IMR-90 (cell line): Measurements from ENCODE around the gene RAB3IL1. TPM values are rescaled to one million over a fixed set of nuclear protein-coding genes. Genes with fewer than 3 reads are reported as not detected.

ENCODE experiments used
- ATAC-seq: fragments of 200-7000 bp; cut with Tn5 transposase; 2 replicates; pipeline ENCODE4 v1.9.1; 2020; ENCODE audit warnings: low read depth, mild to moderate bottlenecking, moderate library complexity
- BruUV-seq: library from RNA; stranded (reverse); fragments of 400-500 nt; replicated peaks from 2 replicates; lab custom pipeline; 2021; lab: Mats Ljungman, UMichigan
- CTCF ChIA-PET: fragments of 300-600 bp; formaldehyde crosslinking; extraction: SDS; loops from one replicate; lab custom pipeline; 2021; ENCODE audit warnings: antibody characterized with exemption; lab: Yijun Ruan, JAX
- POLR2A ChIA-PET: fragments of 300-600 bp; sonication (Branson Sonifier 250); formaldehyde crosslinking; loops from one replicate; lab custom pipeline; 2022; ENCODE audit warnings: antibody characterized with exemption; ENCODE audit not compliant: unreplicated experiment; lab: Charles Lee
- DNase-seq: peaks from one replicate; pipeline ENCODE4 v3.0.0; 2013
- H2AFZ ChIP-seq: replicated peaks from 2 replicates; pipeline ENCODE3; 2013; ENCODE audit warnings: low read length, mild to moderate bottlenecking; ENCODE audit not compliant: poor library complexity
- H2AK5ac ChIP-seq: 2 replicates; pipeline ENCODE4 v1.6.1; 2013; ENCODE audit warnings: low read depth, low read length, inconsistent platforms
- H2AK9ac ChIP-seq: replicated peaks from 2 replicates; pipeline ENCODE3; 2013; ENCODE audit warnings: mild to moderate bottlenecking, low read depth, low read length, moderate library complexity; ENCODE audit not compliant: poor library complexity
- H2BK120ac ChIP-seq: 2 replicates; pipeline ENCODE4 v1.6.1; 2013; ENCODE audit warnings: low read depth, low read length, inconsistent platforms
- H2BK15ac ChIP-seq: 3 replicates; pipeline ENCODE4 v1.6.1; 2013; ENCODE audit warnings: low read depth, low read length, inconsistent platforms
- H2BK20ac ChIP-seq: 2 replicates; pipeline ENCODE4 v1.6.1; 2013; ENCODE audit warnings: low read depth, mild to moderate bottlenecking, inconsistent platforms, low read length, moderate library complexity
- H2BK5ac ChIP-seq: 2 replicates; pipeline ENCODE4 v1.6.1; 2013; ENCODE audit warnings: mild to moderate bottlenecking, low read depth, low read length, inconsistent platforms; ENCODE audit not compliant: poor library complexity, severe bottlenecking
- H3K14ac ChIP-seq: replicated peaks from 2 replicates; pipeline ENCODE4 v1.6.1; 2013; ENCODE audit warnings: low read depth, low read length, inconsistent platforms
- H3K18ac ChIP-seq: 2 replicates; pipeline ENCODE4 v1.6.1; 2013; ENCODE audit warnings: low read depth, low read length, control low read depth
- H3K23ac ChIP-seq: 2 replicates; pipeline ENCODE4 v1.6.1; 2013; ENCODE audit warnings: low read depth, low read length, inconsistent platforms
- H3K27ac ChIP-seq: 2 replicates; pipeline ENCODE4 v1.5.1; 2013; ENCODE audit warnings: mild to moderate bottlenecking, control low read depth, low read length; ENCODE audit not compliant: insufficient read depth
- H3K27me3 ChIP-seq: 2 replicates; pipeline ENCODE4 v1.6.1; 2013; ENCODE audit warnings: low read length; ENCODE audit not compliant: control insufficient read depth, insufficient read depth
- H3K36me3 ChIP-seq: 2 replicates; pipeline ENCODE4 v1.6.1; 2013; ENCODE audit warnings: low read length, mixed read lengths; ENCODE audit not compliant: control insufficient read depth, insufficient read depth
- H3K4ac ChIP-seq: 2 replicates; pipeline ENCODE4 v1.6.1; 2013; ENCODE audit warnings: low read depth, low read length, inconsistent platforms
- H3K4me1 ChIP-seq: 2 replicates; pipeline ENCODE4 v1.6.1; 2013; ENCODE audit warnings: low read length, mixed read lengths; ENCODE audit not compliant: control insufficient read depth, insufficient read depth
- H3K4me2 ChIP-seq: 2 replicates; pipeline ENCODE4 v1.6.1; 2013; ENCODE audit warnings: low read depth, mild to moderate bottlenecking, control low read depth, low read length, moderate library complexity
- H3K4me3 ChIP-seq: 2 replicates; pipeline ENCODE4 v1.5.1; 2013; ENCODE audit warnings: low read depth, mild to moderate bottlenecking, control low read depth, low read length, moderate library complexity; ENCODE audit not compliant: insufficient read depth
- H3K56ac ChIP-seq: 2 replicates; pipeline ENCODE4 v1.6.1; 2013; ENCODE audit warnings: low read length, inconsistent platforms; ENCODE audit not compliant: insufficient read depth; ENCODE audit errors: extremely low read depth
- H3K79me1 ChIP-seq, 2 experiments: 2 replicates each; pipeline ENCODE4 v1.6.1; 2013; ENCODE audit warnings: low read length in 2 of 2, inconsistent platforms in 1 of 2, low read depth in 1 of 2
- H3K9ac ChIP-seq: 2 replicates; pipeline ENCODE4 v1.6.1; 2013; ENCODE audit warnings: low read depth, low read length, control low read depth
- H3K9me1 ChIP-seq: 2 replicates; pipeline ENCODE4 v1.6.1; 2013; ENCODE audit warnings: low read length, inconsistent platforms; ENCODE audit not compliant: insufficient read depth
- H3K9me3 ChIP-seq: 2 replicates; pipeline ENCODE4 v1.6.1; 2013; ENCODE audit warnings: low read length; ENCODE audit not compliant: control insufficient read depth, insufficient read depth
- H4K20me1 ChIP-seq: 2 replicates; pipeline ENCODE4 v1.6.1; 2013; ENCODE audit warnings: low read length, inconsistent platforms; ENCODE audit not compliant: insufficient read depth
- H4K5ac ChIP-seq: 2 replicates; pipeline ENCODE4 v1.6.1; 2013; ENCODE audit warnings: mild to moderate bottlenecking, low read depth, low read length, control low read depth
- H4K8ac ChIP-seq, 2 experiments: 2 replicates each; pipeline ENCODE4 v1.6.1; 2013; ENCODE audit warnings: low read depth in 2 of 2, low read length in 2 of 2, control low read depth in 1 of 2, inconsistent platforms in 1 of 2
- H4K91ac ChIP-seq: 2 replicates; pipeline ENCODE4 v1.6.1; 2013; ENCODE audit warnings: low read depth, low read length, inconsistent platforms; ENCODE audit not compliant: insufficient read depth
- CEBPB ChIP-seq: IDR thresholded peaks from 2 replicates; pipeline ENCODE4 v1.6.1; 2012; ENCODE audit warnings: low read depth, low read length, improper control_type of control experiment
- MAFK ChIP-seq: IDR thresholded peaks from 2 replicates; pipeline ENCODE4 v1.6.1; 2012; ENCODE audit warnings: low read depth, low read length, improper control_type of control experiment
- RAD21 ChIP-seq: IDR thresholded peaks from 2 replicates; pipeline ENCODE4 v1.6.1; 2012; ENCODE audit warnings: low read length, improper control_type of control experiment
- WGBS, 2 experiments: methylation state at CpG; one replicate each; pipeline versions ENCODE4 v1.1.5 to v1.1.7; 2013; ENCODE audit warnings: missing lambda C conversion rate in 2 of 2; ENCODE audit not compliant: insufficient read length in 1 of 2; ENCODE audit errors: extremely low coverage in 2 of 2; 5-methylcytosine and 5-hydroxymethylcytosine counted together
- dilution Hi-C: fragments of 300-500 bp; cut with HindIII; formaldehyde crosslinking; loops from one replicate; pipeline ENCODE4 v1.14.3; 2018; ENCODE audit warnings: low sequenced_read_pairs; ENCODE audit not compliant: unreplicated experiment
- in situ Hi-C: fragments of 300-500 bp; cut with MboI; formaldehyde crosslinking; loops from 3 replicates; pipeline ENCODE4 v1.14.3; 2019; ENCODE audit warnings: low sequenced_read_pairs, inconsistent platforms, mixed read lengths
- intact Hi-C: fragments of 100-400 bp; cut with micrococcal nuclease; formaldehyde crosslinking; loops from 2 replicates; pipeline ENCODE4 v1.10.0; 2022
- polyA plus RNA-seq, 3 experiments: library from polyadenylated mRNA; depleted of rRNA; stranded (reverse); fragments of >200 nt; gene quantifications; 2 replicates each; pipeline ENCODE4 v1.2.3, GENCODE V29; 2012; ENCODE audit warnings: low replicate concordance in 1 of 3
- total RNA-seq: library from RNA; depleted of rRNA; stranded (reverse); fragments of >200 nt; gene quantifications from 2 replicates; pipeline ENCODE4 v1.2.3, GENCODE V29; 2012
- TF ChIP-seq, protein P1 (sequence below): fragments of 150-350 bp; IDR thresholded peaks from 2 replicates; pipeline ENCODE4 v1.6.1; 2016; ENCODE audit warnings: low read depth, mild to moderate bottlenecking, low read length, moderate library complexity, borderline replicate concordance

RAB3IL1 gene
- total and polyA plus RNA-seq, 2 of the 4 experiments (the other 2 are of a cell fraction), result 0.72 to 1.9 TPM

DNA sequence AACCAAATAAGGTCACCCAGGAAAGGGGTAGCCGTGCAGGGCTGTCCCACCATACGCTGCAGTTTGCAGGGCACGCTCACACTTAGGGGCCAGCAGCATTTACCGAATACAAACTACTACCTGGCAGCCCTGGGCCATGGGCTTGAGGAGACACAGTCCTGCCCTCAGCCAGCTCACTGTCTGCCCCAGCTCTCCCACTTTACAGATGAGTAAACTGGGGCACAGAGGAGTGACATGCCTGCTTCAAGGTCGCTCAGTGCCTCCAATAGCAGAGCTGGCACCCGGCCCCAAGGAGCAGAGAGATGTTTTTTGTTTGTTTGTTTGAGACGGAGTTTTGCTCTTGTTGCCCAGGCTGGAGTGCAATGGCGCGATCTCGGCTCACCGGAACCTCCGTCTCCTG lies 28.8 kb downstream of the RAB3IL1 start:
- ATAC-seq (no peak), DNase-seq (no peak)
- Histone ChIP-seq H2BK20ac (peak overlapping the region; percentile 73), H4K20me1 (peaks cover 16% of the 10 kb centered on the region; the same call in 1 of the 2 replicates), H3K79me1 (peaks cover 26 to 70% of the 10 kb centered on the region in 2 experiments), H2BK15ac (peak overlapping the region; percentile 19; the same call in 2 of the 3 replicates), H2AFZ (peak overlapping the region; percentile 58), H3K56ac (no peak overlapping the region), H2BK5ac (peak overlapping the region; percentile 83), H3K18ac (peak overlapping the region; percentile 35), H2AK9ac (peak overlapping the region; percentile 70), H3K4me2 (no peak overlapping the region), H4K5ac (peak overlapping the region; percentile 26; the same call in 1 of the 2 replicates), H3K9me1 (peaks cover 10% of the 10 kb centered on the region), H3K9ac (0 out of 2 replicates have a peak overlapping the region, but pooled peaks have one; percentile 0), H3K14ac (peak overlapping the region; percentile 53), H4K8ac (peak overlapping the region; percentile 20 to 82; a peak in 3 of 4 replicates), H3K4me3 (no peak overlapping the region), H4K91ac (peak overlapping the region; percentile 89), H2BK120ac (peak overlapping the region; percentile 74), H3K36me3 (no peaks in the 10 kb centered on the region), H3K9me3 (peaks cover 3% of the 10 kb centered on the region; the same call in 1 of the 2 replicates), H3K23ac (no peak overlapping the region), H3K27me3 (no peaks in the 10 kb centered on the region), H3K4me1 (peaks cover 24% of the 10 kb centered on the region), H3K27ac (peak overlapping the region; percentile 53; the same call in 1 of the 2 replicates), H3K4ac (peak overlapping the region; percentile 70), H2AK5ac (peak overlapping the region; percentile 81)
- intact Hi-C loops, result no loop called here
- ChIA-PET POLR2A (no interaction called here), CTCF (interaction anchor here (1.0 to 1.1 kb wide), 2 partner anchors 91 to 194 kb away, joined by 3 to 4 read pairs; no protein-coding TSS in a partner anchor)
- dilution Hi-C loops, result no loop called here
- WGBS, 2 experiments, result 97% methylated on average over 7 of the region's 12 CpGs; no CpG with 5 or more reads in 1 of the 2 experiments
- in situ Hi-C loops, result no loop called here
- BruUV-seq, result no TSS peak
- TF ChIP-seq CEBPB (no peak), RAD21 (no peak), MAFK (no peak)
- TF ChIP-seq, protein P1, sequence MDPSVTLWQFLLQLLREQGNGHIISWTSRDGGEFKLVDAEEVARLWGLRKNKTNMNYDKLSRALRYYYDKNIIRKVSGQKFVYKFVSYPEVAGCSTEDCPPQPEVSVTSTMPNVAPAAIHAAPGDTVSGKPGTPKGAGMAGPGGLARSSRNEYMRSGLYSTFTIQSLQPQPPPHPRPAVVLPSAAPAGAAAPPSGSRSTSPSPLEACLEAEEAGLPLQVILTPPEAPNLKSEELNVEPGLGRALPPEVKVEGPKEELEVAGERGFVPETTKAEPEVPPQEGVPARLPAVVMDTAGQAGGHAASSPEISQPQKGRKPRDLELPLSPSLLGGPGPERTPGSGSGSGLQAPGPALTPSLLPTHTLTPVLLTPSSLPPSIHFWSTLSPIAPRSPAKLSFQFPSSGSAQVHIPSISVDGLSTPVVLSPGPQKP, result no peak
